GM12878 (cell line): ENCODE results near the gene EEF1E1.

ENCODE experiments used
- CEBPB ChIP-seq, 2 experiments: fragments of 150-350 bp in 1 of 2; IDR thresholded peaks; 2 replicates each; pipeline ENCODE4 v1.6.1; 2012 to 2014; ENCODE audit warnings: low read depth in 2 of 2, low read length in 2 of 2, borderline replicate concordance in 1 of 2, inconsistent platforms in 1 of 2
- ESRRA ChIP-seq: IDR thresholded peaks from 2 replicates; pipeline ENCODE4 v1.6.1; 2012; ENCODE audit warnings: mild to moderate bottlenecking, low read length, improper control_type of control experiment
- EZH2 ChIP-seq: IDR thresholded peaks from 2 replicates; pipeline ENCODE4 v1.6.1; 2012; ENCODE audit warnings: low read depth, mild to moderate bottlenecking, control low read depth, inconsistent platforms, low read length, borderline replicate concordance; ENCODE audit not compliant: control insufficient read depth
- KDM1A ChIP-seq: fragments of 200-600 bp; sonication (generic); IDR thresholded peaks from 2 replicates; pipeline ENCODE4 v1.6.1; 2016; ENCODE audit warnings: borderline replicate concordance
- MYC ChIP-seq: IDR thresholded peaks from 2 replicates; pipeline ENCODE4 v1.6.1; 2011; ENCODE audit warnings: mild to moderate bottlenecking, low read length, moderate library complexity, inconsistent platforms; ENCODE audit not compliant: insufficient read depth, insufficient replicate concordance, insufficient read length, severe bottlenecking
- NFYB ChIP-seq: IDR thresholded peaks from 2 replicates; pipeline ENCODE4 v1.6.1; 2011; ENCODE audit warnings: low read depth, mild to moderate bottlenecking, low read length, improper control_type of control experiment, moderate library complexity; ENCODE audit not compliant: insufficient read depth
- POLR2AphosphoS5 ChIP-seq: IDR thresholded peaks from 2 replicates; pipeline ENCODE4 v1.6.1; 2011; ENCODE audit warnings: mild to moderate bottlenecking, low read length, inconsistent platforms
- RFX5 ChIP-seq: IDR thresholded peaks from 2 replicates; pipeline ENCODE4 v1.6.1; 2011; ENCODE audit warnings: low read depth, low read length, improper control_type of control experiment
- SIN3A ChIP-seq: IDR thresholded peaks from 2 replicates; pipeline ENCODE4 v1.6.1; 2012; ENCODE audit warnings: low read depth, low read length, improper control_type of control experiment
- SPI1 ChIP-seq: IDR thresholded peaks from 2 replicates; pipeline ENCODE4 v1.6.1; 2011; ENCODE audit warnings: low read depth, mild to moderate bottlenecking, low read length, moderate library complexity, borderline replicate concordance; ENCODE audit not compliant: insufficient read depth
- SREBF2 ChIP-seq: IDR thresholded peaks from 2 replicates; pipeline ENCODE4 v1.6.1; 2012; ENCODE audit warnings: mild to moderate bottlenecking, low read length
- YY1 ChIP-seq: IDR thresholded peaks from 2 replicates; pipeline ENCODE4 v1.6.1; 2011; ENCODE audit warnings: low read depth, mild to moderate bottlenecking, low read length
- TF ChIP-seq, protein P1 (sequence below): IDR thresholded peaks from 2 replicates; pipeline ENCODE4 v1.6.1; 2012; ENCODE audit warnings: low read depth, low read length, improper control_type of control experiment

DNA sequence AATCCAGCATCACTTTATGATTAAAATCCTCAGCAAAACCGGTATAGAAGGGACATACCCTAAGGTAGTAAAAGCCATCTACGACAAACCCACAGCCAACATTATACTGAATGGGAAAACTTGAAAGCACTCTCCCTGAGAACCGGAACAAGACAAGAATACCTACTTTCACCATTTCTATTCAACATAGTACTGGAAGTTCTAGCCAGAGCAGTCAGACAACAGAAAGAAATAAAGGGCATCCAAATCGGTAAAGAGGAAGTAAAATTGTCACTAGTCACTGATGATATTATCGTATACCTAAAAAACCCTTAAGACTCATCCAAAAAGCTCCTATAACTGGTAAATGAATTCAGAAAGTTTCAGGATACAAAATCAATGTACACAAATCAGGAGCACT lies 71.4 kb downstream of the EEF1E1 start:
- TF ChIP-seq POLR2AphosphoS5 (no peak), RFX5 (no peak), NFYB (no peak), CEBPB (IDR thresholded peaks at IDR 0.05; ENCODE audit: borderline replicate concordance in 1 of 2, low read depth in 2 of 2, low read length in 2 of 2) (no peak), YY1 (no peak), SREBF2 (no peak), ESRRA (no peak), KDM1A (no peak), MYC (no peak), EZH2 (no peak), SIN3A (no peak), SPI1 (no peak)
- TF ChIP-seq, protein P1, sequence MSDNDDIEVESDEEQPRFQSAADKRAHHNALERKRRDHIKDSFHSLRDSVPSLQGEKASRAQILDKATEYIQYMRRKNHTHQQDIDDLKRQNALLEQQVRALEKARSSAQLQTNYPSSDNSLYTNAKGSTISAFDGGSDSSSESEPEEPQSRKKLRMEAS = no peak
